ENCODE data around the gene SDC4.
"Not testable (repeated sequence)": the region's sequence is repeated elsewhere in the genome, so short reads cannot be mapped to it uniquely, and the experiment has no call there.

SDC4 gene

DNA sequence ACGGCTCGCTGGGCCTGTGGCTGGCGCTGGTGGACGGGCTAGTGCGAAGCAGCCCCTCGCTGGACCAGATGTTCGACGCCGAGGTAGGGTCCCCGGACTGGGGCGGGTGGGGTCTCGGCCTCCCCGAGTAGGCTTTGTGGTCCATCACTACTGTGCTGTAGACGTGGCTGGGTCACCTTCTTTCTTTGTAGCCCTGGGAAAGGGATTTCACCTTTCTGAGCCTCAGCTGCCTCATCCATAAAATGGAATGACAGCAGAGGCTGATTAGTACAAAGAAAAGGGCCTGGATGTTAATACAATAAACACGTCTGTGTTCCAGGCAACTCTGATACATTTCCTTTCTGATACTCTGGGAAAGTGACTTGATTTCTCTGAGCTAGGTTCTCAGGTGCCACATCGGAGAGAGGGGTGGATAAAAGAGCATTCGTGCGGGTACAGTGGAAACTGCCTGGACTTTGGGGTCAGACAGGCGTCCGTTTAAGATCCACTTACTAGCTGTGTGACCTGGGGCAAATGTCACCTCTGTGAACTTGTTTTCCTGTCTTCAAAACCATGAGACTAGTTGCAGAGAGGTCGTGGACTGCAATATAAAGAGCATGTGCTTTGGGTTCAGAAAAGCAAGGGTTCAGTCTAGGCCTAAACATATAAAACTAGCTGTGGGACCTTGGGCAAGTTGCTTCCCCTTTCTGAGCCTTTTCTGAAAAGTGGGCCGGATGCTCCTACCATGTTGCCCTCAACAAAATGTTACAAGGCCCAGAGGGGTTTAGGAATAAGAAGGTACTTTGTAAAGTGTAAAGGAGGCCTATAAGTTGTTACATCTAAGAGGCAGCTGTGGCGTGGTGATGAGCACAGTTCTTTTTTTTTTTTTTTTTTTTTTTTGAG, 15.6 kb upstream of the SDC4 start:
- no peak for DNase-seq

DNA sequence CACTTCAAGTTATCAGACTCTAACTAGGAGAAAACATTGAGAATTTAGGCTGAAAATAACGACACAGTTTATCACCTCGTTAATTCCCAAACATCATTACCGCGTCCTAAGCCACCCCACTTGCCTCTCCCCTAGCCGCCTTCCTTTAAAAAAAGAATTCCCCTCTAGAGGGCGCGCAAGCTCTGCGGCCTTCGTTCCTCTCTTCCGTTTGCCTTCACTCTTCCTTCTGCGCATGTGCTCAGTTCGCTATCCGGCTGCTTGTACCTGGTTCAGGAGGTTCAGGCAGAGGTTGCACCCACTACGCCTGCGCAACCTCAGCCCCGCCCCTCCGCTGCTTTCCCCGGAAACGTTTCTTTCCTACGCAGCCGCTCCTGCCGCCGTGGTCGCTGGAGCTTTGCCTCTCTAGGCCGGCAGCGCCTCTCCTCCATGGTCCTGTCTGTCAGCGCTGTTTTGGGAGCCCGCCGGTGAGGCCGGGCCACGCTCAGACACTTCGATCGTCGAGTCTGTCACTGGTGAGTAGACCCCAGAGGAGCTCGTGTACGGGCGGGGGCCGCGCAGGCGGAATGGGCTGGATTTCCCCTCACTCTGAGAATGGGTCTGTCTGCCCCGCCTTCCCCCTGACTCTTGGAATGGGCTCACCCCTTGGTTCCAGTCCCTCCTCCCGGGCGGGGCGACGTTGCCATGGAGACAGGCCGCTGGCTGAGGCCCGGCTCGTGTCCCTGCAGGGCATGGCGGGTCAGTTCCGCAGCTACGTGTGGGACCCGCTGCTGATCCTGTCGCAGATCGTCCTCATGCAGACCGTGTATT, 14.8 kb upstream of the SDC4 start, which contains the start of gene SYS1:
SYS1 (plus strand) TSS at position 353 of the 807 bp plus-strand sequence; CDS start at position 729, 376 bp downstream.
- peak; percentile 99 for DNase-seq

DNA sequence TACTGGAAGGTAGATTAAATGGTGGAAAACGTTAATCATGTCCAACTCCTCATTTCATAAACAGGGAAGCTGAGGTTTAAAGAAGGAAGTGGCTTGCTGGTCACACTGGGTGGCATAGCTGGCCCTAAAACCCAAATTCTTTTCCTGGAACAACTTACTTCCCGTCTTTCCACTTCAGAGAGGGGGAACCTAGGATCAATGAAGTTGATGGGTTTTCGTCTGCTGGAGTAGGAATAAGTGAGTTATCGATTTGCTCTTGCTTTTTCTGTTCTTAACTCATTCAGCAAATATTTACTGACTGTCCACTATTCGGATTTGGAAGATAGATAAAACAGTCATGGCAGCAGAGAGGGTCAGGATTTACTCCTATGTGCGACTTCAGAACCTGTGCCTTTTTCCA, 13.6 kb upstream of the SDC4 start:
- no peak for DNase-seq

DNA sequence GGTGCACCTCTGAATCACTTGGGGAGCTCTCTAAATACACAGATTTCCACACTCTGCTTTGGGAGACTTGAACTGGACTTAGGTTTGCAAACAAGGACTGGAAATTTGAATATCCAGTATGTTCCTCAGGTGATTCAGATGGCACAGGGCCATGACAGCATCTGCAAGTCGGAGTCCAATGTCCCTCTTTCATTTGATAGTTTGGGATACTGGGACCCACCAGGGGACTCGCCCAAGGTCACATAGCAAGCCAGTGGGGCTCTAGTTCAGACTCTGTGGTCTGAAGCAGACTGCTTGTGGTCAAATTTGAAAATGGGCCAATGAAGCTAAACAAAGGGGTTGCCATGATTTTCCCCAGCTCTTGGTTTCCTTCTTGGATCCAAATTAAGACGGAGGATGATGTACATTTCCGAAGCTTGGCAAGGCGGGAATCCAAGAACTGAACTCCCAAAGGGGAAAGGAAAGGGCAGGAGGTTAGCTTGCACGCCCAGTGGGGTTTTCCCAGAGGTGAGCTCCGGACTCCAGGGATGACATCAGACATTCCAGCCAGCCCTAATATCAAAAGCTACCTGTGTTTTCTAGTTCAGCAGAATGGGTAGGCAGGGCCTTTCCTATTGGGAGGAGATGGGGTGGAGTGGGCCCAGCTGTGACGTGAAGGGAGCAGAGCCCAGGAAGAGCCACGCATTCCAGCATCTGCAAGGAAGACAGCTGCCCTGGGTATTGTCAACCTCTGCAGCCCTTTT, 11.4 kb upstream of the SDC4 start:
- DNase-seq: no peak

DNA sequence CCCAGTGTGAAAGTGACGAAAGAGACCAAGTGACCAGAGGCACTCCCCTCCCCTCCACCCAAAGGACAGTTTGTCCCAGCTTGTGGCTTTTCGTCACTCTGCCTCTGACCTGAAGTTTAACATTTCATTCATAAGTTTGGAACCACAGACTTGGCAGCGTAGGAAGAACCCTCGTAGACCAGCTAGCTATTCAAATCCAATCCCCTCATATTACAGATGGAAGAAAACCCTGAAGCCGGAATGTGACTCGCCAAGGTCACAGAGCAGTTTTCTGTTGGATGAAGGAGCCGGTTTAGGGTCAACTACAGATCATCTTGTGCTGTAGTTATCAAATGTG, 10.8 kb upstream of the SDC4 start:
- peak; percentile 45 for DNase-seq

DNA sequence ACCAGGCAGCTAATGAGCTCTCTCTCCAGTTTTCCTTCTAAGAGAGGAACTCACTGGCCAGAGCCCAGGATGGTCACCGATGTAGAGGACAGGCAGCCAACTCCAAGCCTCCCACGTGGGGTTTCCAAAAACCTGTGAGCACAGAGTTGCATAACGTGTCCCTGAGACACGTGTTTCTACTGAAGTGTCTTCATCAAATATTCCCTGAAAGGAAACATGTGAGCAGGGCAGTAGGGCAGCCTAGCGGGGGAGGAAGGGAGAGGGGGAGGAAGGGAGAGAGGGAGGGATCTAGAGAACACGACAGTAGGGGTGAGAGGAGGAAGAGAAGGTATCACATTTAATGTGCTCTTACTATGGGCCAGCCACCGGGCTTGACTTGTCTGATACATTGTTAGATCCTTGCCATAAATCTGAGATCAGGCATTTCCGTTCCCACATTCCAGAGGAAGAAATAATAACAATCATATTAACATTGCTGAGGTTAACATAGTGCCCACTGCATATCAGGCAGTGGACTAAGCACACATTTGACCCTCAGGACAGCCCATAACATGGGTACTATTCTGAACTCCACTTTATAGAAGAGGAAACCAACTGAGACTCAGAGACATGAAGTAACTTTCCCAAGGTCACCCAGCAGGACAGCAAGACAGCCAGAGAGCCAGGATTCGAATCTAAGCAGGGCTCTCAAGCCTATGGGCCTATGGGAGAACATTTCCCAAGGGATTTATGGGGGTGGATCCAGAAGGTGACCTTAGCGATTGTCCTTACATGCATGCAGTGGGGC, 10.3 kb upstream of the SDC4 start:
- peak; percentile 64 for DNase-seq

DNA sequence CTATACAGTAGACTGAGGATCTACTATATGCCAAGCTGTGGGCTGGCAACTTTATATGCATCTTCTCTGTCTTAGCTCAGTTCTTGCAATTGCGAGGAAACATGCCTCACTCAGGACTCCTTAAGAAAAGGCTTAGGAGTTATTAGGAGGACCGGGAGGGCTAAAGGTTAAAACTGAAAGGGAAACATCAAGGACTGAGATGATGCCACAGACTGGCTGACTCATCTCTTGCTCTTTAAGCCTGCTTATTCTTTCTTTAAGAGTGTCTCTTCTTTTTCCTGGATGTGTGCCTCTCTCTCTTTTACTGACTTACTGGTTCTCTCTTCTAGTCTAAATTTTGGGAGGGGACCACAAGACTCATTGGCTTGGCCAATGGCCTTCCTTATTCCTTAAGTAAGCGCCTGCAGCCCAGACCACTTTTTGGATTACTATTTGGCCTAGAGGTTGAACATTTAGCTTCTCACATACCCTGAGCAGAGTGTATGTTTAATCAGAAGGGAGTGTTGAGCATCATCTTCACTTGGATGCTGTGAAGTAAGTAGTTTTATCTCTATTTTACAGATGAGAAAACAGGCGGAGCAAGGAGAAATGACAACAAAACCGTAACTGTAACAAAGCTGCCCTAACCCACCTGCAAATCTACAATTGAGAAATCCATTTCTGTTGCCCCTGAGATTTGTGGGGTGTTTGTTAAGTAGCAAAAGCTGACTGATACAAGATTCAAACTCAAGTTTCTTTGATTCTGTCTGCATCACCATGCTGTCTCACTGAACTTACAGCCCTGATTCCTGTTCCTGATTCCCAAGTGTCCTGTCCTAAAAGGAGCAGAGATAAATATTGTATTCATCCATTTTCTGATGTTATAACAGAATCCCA, 7.2 kb upstream of the SDC4 start:
- no peak for DNase-seq

DNA sequence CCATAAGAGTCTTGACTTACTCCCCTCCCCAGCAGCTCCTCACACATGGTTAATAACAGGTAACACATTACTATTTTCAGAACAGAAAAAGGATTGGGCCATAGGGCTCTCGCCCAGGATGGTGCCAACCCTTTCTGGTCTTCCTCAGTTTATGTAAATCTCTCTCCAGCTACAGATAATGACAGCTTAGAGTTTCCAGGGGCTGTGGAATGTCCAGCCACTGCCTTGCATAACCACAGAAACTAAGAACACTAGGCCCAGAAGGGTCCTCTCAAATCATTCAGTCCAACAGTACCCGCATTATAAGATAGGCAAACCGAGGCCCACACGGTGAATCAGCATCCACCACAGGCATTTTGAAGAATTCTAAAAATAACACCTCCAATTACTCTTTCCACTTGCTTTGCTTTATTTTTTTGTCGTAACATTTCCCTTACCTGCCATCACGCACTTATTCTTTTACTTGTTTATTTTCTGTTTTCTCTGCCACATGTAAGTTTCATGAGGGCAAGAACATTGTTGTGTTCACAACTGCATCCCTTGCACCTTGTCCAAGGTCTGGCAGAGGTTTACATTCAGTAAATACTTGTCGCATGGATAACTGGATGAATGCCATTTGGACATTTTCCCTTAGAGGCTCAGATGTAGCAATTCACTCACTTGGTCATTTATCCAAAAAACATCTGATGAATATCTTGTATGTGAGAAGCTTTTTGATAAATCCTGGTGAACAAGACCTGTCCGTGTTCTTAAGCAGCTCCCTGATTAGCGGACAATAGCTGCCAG, 6.4 kb upstream of the SDC4 start:
- no peak for DNase-seq

DNA sequence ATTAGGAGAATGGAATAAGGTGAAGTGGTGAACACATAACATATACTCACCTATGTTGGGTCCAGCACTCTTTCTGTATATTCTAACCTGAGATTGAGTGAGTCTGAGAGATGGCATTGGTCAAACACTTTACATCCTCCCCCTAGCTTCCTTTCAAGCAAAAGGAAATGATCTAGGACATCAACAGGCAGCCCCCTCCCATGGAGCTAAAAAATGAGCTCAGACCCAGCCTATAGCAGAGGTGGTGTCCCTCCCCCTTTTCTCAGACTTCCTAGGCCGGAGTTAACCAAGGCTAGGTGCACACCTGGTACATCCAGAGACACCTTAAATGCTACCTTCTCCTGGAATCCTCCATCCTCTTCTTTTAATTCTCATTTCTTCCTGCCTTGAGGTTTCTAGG, 5.5 kb upstream of the SDC4 start:
- no peak for DNase-seq

DNA sequence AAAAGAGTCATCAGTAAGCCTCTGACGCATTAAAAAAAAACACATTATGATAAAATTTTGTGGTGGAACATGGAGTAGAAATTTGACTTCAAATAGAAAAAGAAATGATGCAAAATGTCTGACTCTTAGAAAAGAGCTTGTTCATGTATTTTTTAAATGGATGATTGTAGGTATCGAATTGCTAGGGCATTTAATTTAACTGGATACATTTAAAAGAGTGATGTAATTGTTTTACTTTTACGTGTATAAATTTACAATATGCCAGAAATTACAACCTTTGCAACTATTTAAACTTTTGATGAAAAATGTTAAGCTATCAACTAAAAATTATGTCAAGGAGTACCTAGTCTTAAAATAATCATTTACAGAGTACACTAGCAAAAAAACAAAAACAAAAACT, 4.5 kb upstream of the SDC4 start:
- DNase-seq: no peak

DNA sequence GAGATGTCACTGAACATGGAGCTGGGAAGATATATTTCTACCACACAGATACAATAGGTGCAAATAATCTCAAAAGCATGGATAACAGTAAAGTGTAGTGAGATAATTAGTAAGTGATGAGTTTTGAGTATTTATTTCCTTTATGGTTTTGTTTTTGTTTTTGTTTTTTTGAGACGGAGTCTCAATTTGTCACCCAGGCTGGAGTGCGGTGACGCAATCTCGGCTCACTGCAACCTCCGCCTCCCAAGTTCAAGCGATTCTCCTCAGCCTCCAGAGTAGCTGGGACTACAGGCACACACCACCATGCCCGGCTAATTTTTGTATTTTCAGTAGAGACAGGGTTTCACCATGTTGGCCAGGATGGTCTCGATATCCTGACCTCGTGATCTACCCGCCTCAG, 2.6 kb upstream of the SDC4 start:
- not testable (repeated sequence) for DNase-seq

DNA sequence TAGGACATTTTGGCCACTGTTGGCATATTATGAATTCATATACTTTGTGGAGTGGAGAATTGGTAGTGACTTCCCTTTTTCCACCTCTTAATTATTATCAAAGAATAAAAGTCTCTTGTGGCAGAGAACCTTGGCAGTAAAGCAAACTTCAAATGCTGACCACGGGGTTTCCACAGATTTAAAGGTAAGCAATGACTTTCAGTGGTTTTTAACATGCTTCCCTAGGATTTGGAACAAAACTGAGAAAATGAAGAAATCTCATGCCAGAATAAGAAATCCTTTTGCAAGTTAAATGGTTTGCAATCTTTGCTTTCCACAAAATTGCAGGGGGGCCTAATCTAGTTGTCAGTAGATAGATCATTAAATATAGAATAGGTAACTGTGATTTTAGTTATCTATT, 2.0 kb upstream of the SDC4 start:
- DNase-seq: no peak

DNA sequence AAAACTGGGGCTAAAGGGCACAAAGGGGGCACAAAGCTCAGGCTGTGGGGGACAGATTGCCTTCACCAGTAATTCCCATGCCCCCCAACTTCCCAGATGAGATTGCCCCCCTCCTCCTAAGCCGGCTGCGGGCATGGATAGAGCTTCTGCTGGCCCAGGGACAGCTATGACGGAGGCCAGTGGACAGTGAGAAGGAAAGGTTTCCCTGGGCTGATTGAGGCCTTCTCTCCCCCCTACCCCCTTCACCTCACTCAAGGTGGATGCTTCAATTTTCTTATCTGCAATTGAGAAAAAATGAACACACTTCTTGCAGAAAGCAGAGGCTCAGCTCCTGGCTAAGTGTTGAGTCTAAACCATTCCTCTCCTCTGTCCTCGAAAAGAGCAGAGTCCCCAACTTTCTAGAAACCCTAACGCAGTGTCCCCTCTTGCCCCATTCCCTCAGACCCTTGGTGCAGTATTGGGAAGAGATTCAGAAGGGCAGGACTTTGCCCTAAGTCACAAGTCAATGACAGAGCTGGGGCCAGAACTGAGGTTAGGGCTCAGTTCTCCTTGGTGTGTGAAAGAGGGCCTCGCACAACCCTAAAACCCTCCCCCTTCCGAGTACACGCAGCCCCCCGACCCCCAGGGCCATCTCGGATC, 808 bp downstream of the SDC4 start:
- DNase-seq: no peak

DNA sequence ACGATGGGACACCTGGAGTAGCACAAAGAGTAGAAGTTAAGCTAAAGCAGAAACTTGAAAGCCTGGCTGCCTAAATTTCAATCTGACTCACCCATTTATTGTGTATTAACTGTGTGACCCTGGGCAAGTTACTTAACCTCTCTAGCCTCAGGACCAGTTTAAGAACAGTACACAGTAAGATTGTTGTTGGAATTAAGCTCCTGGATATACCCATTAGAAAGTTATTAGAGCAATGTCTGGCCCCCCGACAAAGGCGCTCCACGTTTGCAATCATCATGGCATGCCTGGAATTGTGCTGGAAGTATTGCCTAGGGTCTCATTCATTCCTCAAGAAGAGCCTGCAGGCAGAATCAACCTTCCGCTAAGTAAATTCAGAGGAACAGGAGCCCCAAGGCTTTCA, 1.4 kb downstream of the SDC4 start:
- DNase-seq: no peak

DNA sequence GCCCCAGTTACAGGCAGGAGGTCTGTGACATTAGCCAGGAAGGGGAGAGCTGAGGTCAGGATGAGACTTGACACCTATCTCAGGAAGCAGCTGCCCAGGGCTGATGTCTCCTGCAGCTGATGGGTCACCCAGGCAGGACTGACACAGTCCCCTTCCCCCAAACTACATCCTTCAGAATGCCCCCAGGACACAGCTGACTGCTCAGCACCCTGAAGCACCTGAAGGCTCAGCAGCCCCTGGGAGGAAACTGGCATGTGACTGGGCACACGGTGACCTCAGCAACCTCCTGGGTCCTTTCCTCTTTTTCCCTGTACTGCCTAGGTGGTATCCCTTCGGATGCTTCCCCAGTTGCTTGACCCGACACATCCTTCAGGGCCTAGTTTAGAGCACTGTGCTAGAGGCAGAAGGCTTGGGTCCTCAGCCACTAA, 1.9 kb downstream of the SDC4 start:
- DNase-seq: no peak

DNA sequence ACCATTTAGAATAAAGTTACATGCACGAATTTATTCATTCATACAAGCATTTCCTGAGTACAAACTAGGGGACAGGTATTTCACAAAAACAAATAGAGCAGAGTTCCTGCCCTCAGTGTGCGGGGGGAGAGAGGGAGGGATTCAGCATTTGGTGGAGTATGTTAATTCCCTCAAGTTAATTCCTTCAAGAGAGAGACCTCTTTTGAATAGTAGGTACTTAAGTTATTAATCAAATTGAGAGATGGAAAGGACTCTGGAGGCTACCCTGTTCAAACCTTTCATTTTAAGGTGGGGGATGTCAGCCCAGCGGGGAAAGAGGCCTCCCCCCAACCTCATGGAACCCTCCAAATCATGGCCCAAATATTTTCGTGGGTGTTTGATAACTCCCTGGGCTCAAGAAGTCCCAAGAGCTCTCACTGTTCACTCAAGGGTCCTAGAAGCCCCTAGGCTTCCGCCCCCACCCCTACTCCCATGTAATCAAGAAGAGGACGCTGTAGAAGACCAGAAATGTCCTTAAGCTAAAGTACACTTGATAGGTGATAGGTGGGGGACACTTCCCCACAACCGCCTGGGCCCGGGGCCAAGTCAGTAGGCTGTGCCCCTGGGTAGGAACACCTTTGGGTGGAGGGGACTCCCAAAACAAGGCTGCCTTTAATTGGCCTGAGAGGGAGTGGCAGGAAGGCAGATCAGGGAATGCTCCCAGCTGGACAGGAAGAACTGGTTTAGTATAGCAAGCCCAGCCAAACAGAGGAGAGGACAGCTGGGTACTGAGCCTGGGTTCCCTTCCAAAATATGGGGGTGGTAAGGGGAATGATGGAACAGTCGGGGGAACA, 2.9 kb downstream of the SDC4 start:
- no peak for DNase-seq

DNA sequence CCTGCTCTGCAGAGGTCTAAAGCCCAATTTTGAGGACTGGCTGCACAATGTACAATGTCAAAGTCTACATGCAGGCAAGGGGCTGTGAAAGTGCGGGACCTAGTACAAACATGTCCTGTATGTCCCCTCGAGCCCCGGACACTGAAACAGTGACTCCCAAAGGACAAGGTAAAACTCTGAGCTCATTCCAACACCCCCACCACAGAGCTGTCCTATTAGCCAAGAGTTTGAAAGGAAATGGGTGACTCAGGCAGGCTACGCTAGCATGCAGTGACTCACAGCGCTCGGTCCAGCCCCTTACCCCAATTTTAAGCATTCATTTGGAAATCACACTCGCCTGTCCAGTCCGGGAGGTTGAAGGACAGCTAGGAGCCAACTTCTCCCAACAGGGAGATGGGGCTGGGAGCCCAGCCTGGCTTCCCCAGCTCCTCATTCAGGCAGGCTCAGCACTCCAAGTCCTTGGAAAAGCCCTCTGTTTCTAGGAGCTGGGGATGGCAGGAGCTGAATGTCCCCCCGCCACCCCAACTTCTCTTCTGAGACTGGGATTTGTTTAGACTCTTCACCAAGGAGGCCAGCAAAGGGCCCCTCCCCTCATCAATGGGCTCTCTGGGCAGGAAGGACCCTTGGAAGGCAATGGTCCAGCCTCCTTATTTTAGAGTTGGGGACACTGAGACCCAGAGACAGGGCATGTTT, 3.9 kb downstream of the SDC4 start:
- DNase-seq: no peak

DNA sequence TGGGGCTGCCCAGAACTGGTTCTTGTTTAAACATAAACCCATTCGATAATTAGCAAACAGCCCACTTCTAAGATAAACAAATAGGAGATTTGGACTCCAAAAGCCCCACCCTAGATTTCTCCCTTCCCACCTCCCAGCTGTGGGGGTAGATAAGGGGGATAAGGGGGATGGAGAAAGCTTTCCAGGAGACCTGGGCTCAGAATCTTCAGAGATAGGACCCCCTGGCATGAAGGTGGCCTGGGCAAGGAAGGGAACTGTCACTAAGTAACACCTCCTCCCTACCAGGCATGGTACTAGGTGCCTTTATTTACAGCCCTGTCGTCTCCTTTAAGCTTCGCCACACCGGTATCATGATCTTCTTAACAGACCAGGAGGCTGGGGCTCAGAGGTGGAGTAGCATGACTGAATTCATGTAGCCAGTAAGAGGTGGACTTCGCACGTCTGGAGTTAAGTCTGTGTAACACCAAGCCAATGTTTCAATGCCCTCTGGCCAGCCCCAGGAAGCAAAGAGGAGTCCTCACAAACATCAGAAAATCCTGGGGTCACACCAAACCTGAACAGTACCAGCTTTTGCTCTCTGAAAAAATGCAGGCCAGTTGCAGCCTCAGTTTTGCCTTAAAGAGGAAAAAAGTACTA, 4.6 kb downstream of the SDC4 start:
- DNase-seq: no peak
